HepG2 (cell line): ENCODE data around the gene ZSCAN31. TPM values are rescaled to one million over a fixed set of nuclear protein-coding genes. Genes with fewer than 3 reads are reported as not detected.

Experiments
- ATF4 ChIP-seq, 2 experiments: fragments of 450-650 bp in 1 of 2; sonication (generic) in 1 of 2; formaldehyde crosslinking; IDR thresholded peaks; 2 replicates each; pipeline versions ENCODE4 v1.5.0 to v1.8.0; 2020 to 2022; ENCODE audit warnings: mild to moderate bottlenecking in 1 of 2, missing genetic modification reagents in 1 of 2
- ATRX ChIP-seq: sonication (generic); formaldehyde crosslinking; IDR thresholded peaks from 2 replicates; pipeline ENCODE4 v1.4.0; 2020; ENCODE audit warnings: missing genetic modification reagents, borderline replicate concordance
- FOXC1 ChIP-seq: sonication (generic); formaldehyde crosslinking; IDR thresholded peaks from 2 replicates; pipeline ENCODE4 v1.8.0; 2022; ENCODE audit warnings: mild to moderate bottlenecking, missing genetic modification reagents, borderline replicate concordance
- GFI1 ChIP-seq: sonication (generic); formaldehyde crosslinking; IDR thresholded peaks from 2 replicates; pipeline ENCODE4 v1.5.0; 2020; ENCODE audit warnings: missing genetic modification reagents, mild to moderate bottlenecking, borderline replicate concordance
- HDAC2 ChIP-seq: sonication (generic); formaldehyde crosslinking; IDR thresholded peaks from 2 replicates; pipeline ENCODE4 v1.4.0; 2020; ENCODE audit warnings: missing genetic modification reagents
- HMGXB4 ChIP-seq, 2 experiments: sonication (generic) in 1 of 2; formaldehyde crosslinking in 1 of 2; IDR thresholded peaks; 2 replicates each; pipeline versions ENCODE4 v1.4.0 to v1.6.1; 2018 to 2020; ENCODE audit warnings: missing genetic modification reagents in 2 of 2, borderline replicate concordance in 1 of 2, low read depth in 1 of 2, mild to moderate bottlenecking in 1 of 2, missing biosample characterization in 1 of 2
- MAFG ChIP-seq: sonication (generic); formaldehyde crosslinking; IDR thresholded peaks from 2 replicates; pipeline ENCODE4 v1.5.1; 2020; ENCODE audit warnings: mild to moderate bottlenecking, missing genetic modification reagents
- MYC ChIP-seq: sonication (generic); formaldehyde crosslinking; IDR thresholded peaks from 2 replicates; pipeline ENCODE4 v1.9.0; 2021; ENCODE audit warnings: missing genetic modification reagents, borderline replicate concordance
- RBM39 ChIP-seq: fragments of 200-400 bp; formaldehyde crosslinking; IDR thresholded peaks from one replicate; pipeline ENCODE4 v1.6.1; 2018; ENCODE audit warnings: antibody characterized with exemption, mild to moderate bottlenecking, low read depth, low read length; ENCODE audit not compliant: poor library complexity, severe bottlenecking
- SIX1 ChIP-seq: sonication (generic); formaldehyde crosslinking; IDR thresholded peaks from 2 replicates; pipeline ENCODE4 v1.4.0; 2020; ENCODE audit warnings: missing genetic modification reagents, borderline replicate concordance
- SYNCRIP ChIP-seq: fragments of 200-400 bp; formaldehyde crosslinking; IDR thresholded peaks from 2 replicates; pipeline ENCODE4 v1.6.1; 2018; ENCODE audit warnings: mild to moderate bottlenecking, low read depth, low read length; ENCODE audit not compliant: insufficient read depth
- TAF1 ChIP-seq: sonication (generic); formaldehyde crosslinking; IDR thresholded peaks from 2 replicates; pipeline ENCODE4 v1.4.0; 2020; ENCODE audit warnings: missing genetic modification reagents
- ZKSCAN5 ChIP-seq: sonication (generic); formaldehyde crosslinking; IDR thresholded peaks from 2 replicates; pipeline ENCODE4 v1.5.1; 2020; ENCODE audit warnings: mild to moderate bottlenecking, missing genetic modification reagents
- ZNF501 ChIP-seq: sonication (generic); formaldehyde crosslinking; IDR thresholded peaks from 2 replicates; pipeline ENCODE4 v1.5.1; 2020; ENCODE audit warnings: mild to moderate bottlenecking, moderate library complexity, missing genetic modification reagents
- ZNF674 ChIP-seq: sonication (generic); formaldehyde crosslinking; IDR thresholded peaks from 2 replicates; pipeline ENCODE4 v1.5.0; 2020; ENCODE audit warnings: low read depth, mild to moderate bottlenecking, missing genetic modification reagents
- polyA plus RNA-seq, 8 experiments: library from polyadenylated mRNA; depleted of rRNA in 3 of 8; stranded (reverse) in 7 of 8; unstranded in 1 of 8; fragments of >200 nt; fragmentation: Illumina TruSeq in 4 of 8; extraction: Trizol in 4 of 8; gene quantifications; 2 replicates each; pipeline versions ENCODE4 v1.2.1 to v1.2.3, GENCODE V29; 2011 to 2016; ENCODE audit warnings: low read depth in 4 of 8, missing spikeins in 1 of 8, mixed read lengths in 1 of 8; ENCODE audit not compliant: insufficient read depth in 1 of 8
- total RNA-seq, 5 experiments: library from RNA; depleted of rRNA; stranded (reverse); fragments of >200 nt; fragmentation: Illumina TruSeq; extraction: Trizol; gene quantifications; 2 replicates each; pipeline ENCODE4 v1.2.3, GENCODE V29; 2016; ENCODE audit warnings: low read depth in 1 of 5
- TF ChIP-seq, protein P1 (sequence below): sonication (generic); formaldehyde crosslinking; IDR thresholded peaks from 2 replicates; pipeline ENCODE4 v1.4.0; 2020; ENCODE audit warnings: missing genetic modification reagents
- TF ChIP-seq, protein P2 (sequence below): IDR thresholded peaks from 2 replicates; pipeline ENCODE4 v1.6.1; 2016; ENCODE audit warnings: low read depth
- TF ChIP-seq, protein P3 (sequence below): sonication (generic); formaldehyde crosslinking; conservative IDR thresholded peaks from 2 replicates; pipeline ENCODE4 v1.8.0; 2022; ENCODE audit warnings: missing genetic modification reagents
- TF ChIP-seq, protein P4 (sequence below): fragments of 450-650 bp; IDR thresholded peaks from 2 replicates; pipeline ENCODE4 v1.6.1; 2016
- TF ChIP-seq, protein P5 (sequence below): IDR thresholded peaks from 2 replicates; pipeline ENCODE4 v1.6.1; 2012; ENCODE audit warnings: inconsistent platforms

The ZSCAN31 gene
- total and polyA plus RNA-seq, 2 of the 13 experiments (the other 11 are each of a cell fraction or from before 2014, with no cell fraction given) = 5.3 to 6.2 TPM

DNA sequence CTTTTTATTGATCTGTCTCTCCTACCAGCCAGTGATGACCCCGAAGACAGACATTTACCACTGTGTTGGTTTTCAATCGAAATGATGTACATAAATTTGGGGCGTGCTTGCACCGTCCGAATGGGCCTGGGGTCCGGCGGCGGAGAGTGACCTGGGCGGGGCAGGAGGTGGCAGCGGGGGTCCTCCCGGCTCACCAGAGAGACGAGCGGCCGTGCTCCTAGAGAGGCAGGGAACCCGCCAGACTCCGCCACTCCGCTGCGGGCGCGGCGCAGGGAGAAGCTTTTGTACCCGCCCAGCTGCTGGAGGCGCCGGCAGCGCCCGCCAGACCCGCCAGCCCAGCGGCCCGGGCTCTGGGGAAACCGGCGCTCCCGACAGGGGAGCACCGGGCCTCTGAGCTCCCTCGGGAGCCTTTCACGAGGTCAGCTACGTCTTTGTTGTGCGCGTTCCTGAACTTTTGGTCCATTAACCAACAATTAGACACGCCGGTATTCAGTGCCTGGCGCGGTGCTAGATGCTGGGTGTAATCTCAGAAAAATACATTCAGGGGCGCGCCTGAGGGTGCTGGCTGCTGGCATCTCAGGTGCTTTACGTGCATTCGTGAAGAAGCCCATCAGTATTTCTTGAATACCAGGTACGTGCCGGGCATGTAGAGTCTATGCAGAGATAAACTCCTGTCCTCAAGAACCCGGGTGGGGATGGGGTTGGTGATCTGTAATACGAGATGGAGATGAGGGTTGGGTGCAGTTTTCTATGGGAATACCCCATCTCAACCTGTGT is 54.5 kb downstream of the ZSCAN31 start, which contains the start of gene PGBD1 (continued):
- TF ChIP-seq SYNCRIP (no peak), MYC (CRISPR knock-in tag) (peak; percentile 63; the same call in 1 of the 2 replicates), HDAC2 (peak; percentile 73), ZNF674 (no peak), ZKSCAN5 (no peak), SIX1 (CRISPR knock-in tag) (no peak; the same call in 1 of the 2 replicates), RBM39 (peak; percentile 91), MAFG (CRISPR knock-in tag) (no peak), ATF4 (CRISPR knock-in tag; IDR thresholded peaks at IDR 0.05) (0 out of 4 replicates have a peak, but pooled peaks of 1 of the 2 experiments have one; percentile 40), ZNF501 (CRISPR knock-in tag) (peak; percentile 92), GFI1 (CRISPR knock-in tag) (no peak), ATRX (no peak), HMGXB4 (CRISPR knock-in tag; IDR thresholded peaks at IDR 0.05; ENCODE audit: borderline replicate concordance in 1 of 2, low read depth in 1 of 2) (peak; percentile 91 to 93), FOXC1 (CRISPR knock-in tag) (peak; percentile 72; the same call in 1 of the 2 replicates), TAF1 (CRISPR knock-in tag) (peak; percentile 91)
- TF ChIP-seq, protein P1, sequence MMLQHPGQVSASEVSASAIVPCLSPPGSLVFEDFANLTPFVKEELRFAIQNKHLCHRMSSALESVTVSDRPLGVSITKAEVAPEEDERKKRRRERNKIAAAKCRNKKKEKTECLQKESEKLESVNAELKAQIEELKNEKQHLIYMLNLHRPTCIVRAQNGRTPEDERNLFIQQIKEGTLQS (CRISPR knock-in tag) = peak; percentile 67; the same call in 1 of the 2 replicates
- TF ChIP-seq, protein P2, sequence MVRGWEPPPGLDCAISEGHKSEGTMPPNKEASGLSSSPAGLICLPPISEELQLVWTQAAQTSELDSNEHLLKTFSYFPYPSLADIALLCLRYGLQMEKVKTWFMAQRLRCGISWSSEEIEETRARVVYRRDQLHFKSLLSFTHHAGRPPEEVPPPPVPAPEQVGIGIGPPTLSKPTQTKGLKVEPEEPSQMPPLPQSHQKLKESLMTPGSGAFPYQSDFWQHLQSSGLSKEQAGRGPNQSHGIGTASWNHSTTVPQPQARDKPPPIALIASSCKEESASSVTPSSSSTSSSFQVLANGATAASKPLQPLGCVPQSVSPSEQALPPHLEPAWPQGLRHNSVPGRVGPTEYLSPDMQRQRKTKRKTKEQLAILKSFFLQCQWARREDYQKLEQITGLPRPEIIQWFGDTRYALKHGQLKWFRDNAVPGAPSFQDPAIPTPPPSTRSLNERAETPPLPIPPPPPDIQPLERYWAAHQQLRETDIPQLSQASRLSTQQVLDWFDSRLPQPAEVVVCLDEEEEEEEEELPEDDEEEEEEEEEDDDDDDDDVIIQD (CRISPR knock-in tag) = no peak
- TF ChIP-seq, protein P3, sequence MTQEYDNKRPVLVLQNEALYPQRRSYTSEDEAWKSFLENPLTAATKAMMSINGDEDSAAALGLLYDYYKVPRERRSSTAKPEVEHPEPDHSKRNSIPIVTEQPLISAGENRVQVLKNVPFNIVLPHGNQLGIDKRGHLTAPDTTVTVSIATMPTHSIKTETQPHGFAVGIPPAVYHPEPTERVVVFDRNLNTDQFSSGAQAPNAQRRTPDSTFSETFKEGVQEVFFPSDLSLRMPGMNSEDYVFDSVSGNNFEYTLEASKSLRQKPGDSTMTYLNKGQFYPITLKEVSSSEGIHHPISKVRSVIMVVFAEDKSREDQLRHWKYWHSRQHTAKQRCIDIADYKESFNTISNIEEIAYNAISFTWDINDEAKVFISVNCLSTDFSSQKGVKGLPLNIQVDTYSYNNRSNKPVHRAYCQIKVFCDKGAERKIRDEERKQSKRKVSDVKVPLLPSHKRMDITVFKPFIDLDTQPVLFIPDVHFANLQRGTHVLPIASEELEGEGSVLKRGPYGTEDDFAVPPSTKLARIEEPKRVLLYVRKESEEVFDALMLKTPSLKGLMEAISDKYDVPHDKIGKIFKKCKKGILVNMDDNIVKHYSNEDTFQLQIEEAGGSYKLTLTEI = no peak
- TF ChIP-seq, protein P4, sequence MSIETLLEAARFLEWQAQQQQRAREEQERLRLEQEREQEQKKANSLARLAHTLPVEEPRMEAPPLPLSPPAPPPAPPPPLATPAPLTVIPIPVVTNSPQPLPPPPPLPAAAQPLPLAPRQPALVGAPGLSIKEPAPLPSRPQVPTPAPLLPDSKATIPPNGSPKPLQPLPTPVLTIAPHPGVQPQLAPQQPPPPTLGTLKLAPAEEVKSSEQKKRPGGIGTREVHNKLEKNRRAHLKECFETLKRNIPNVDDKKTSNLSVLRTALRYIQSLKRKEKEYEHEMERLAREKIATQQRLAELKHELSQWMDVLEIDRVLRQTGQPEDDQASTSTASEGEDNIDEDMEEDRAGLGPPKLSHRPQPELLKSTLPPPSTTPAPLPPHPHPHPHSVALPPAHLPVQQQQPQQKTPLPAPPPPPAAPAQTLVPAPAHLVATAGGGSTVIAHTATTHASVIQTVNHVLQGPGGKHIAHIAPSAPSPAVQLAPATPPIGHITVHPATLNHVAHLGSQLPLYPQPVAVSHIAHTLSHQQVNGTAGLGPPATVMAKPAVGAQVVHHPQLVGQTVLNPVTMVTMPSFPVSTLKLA = no peak
- TF ChIP-seq, protein P5, sequence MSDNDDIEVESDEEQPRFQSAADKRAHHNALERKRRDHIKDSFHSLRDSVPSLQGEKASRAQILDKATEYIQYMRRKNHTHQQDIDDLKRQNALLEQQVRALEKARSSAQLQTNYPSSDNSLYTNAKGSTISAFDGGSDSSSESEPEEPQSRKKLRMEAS = peak; percentile 65; the same call in 1 of the 2 replicates
